IPS-20b (cell line): ENCODE data around the gene UVRAG.

Experiments used
- H3K27ac ChIP-seq: one replicate; pipeline ENCODE4 v1.5.1; 2013; ENCODE audit warnings: low read length
- H3K27me3 ChIP-seq: 2 replicates; pipeline ENCODE4 v1.6.1; 2013; ENCODE audit warnings: mild to moderate bottlenecking, low read length, inconsistent platforms; ENCODE audit not compliant: insufficient read depth
- H3K36me3 ChIP-seq: 2 replicates; pipeline ENCODE4 v1.6.1; 2013; ENCODE audit warnings: low read depth, mild to moderate bottlenecking, inconsistent platforms, low read length, moderate library complexity; ENCODE audit not compliant: insufficient read depth
- H3K4me1 ChIP-seq: 2 replicates; pipeline ENCODE4 v1.6.1; 2013; ENCODE audit warnings: mild to moderate bottlenecking, control low read depth, inconsistent platforms, low read length, moderate library complexity; ENCODE audit not compliant: insufficient read depth
- H3K4me3 ChIP-seq: 2 replicates; pipeline ENCODE4 v1.5.1; 2013; ENCODE audit warnings: mild to moderate bottlenecking, low read length, inconsistent platforms
- H3K9ac ChIP-seq: 2 replicates; pipeline ENCODE4 v1.6.1; 2013; ENCODE audit warnings: low read depth, mild to moderate bottlenecking, inconsistent platforms, low read length, moderate library complexity
- H3K9me3 ChIP-seq: 2 replicates; pipeline ENCODE4 v1.6.1; 2013; ENCODE audit warnings: mild to moderate bottlenecking, low read depth, low read length, inconsistent platforms; ENCODE audit not compliant: insufficient read depth

Gene UVRAG

DNA sequence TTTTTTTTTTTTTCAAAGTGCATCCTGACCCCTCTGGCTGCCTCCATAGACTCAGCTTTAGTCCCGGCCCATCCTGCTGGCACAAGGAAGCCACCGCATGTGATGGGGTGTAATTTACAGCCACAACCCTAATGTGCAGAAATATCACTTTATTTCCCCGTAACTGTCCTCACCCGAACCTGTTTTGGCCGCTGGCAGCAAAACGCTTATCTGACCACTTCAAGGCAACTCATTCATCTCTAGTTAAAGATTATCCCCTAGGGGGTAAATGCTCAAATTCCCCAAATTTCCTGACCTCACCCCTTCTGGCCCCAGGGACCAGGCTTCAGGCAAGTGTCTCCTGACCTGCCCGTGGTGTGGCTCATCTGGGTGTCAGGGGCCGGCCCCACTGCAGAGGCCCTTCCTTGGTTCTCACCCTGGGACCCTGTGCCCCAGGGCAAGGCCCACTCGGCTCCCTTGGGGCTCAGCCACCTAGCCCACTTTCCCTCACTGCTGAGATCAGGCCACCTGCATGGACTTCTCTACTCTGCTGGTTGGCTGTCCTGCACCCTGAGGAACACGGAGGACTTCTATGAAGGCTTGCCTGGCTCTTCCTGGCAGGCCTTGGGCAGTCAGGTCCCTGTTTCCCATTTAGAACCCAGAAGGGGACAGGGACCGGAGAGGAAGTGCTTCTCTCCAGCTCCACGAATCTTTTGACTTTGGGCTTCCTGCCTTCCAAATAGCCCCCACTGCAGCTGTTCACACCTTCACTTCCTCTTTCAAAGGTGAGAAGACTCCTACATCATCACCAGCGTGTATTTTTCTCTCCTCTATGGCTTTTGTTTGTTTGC lies 337.9 kb downstream of the UVRAG start:
- peaks cover 4% of the 10 kb centered on the region; the same call in 1 of the 2 replicates for H3K4me1 ChIP-seq
- H3K4me3 ChIP-seq, result peak overlapping the region; percentile 67; the same call in 1 of the 2 replicates
- H3K27me3 ChIP-seq, result peaks cover 29% of the 10 kb centered on the region
- no peaks in the 10 kb centered on the region for H3K9me3 ChIP-seq
- H3K27ac ChIP-seq, result no peak overlapping the region
- no peaks in the 10 kb centered on the region for H3K36me3 ChIP-seq
- H3K9ac ChIP-seq, result peak overlapping the region; percentile 78; the same call in 1 of the 2 replicates

DNA sequence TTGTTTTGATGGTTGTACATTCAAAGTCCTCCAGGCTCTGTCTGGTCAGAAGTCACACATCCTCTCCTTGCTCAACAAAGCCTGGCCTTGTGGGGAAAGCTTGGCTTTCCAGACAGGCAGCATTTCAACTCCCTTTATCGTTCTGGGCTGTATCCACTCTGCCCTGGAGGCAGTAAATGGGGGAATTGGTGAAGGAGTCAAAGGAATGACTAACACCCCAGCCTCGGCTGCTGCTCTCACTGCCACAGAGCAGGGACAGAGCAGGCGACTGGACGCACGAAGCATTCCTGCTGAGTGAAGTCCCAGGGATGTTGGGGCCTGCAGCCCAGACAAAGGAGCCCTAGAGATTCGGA lies 338.5 kb downstream of the UVRAG start:
- H3K9ac ChIP-seq, result no peak overlapping the region
- peaks cover 29% of the 10 kb centered on the region for H3K27me3 ChIP-seq
- peaks cover 4% of the 10 kb centered on the region; the same call in 1 of the 2 replicates for H3K4me1 ChIP-seq
- no peak overlapping the region for H3K27ac ChIP-seq
- H3K9me3 ChIP-seq, result no peaks in the 10 kb centered on the region
- no peaks in the 10 kb centered on the region for H3K36me3 ChIP-seq
- H3K4me3 ChIP-seq, result no peak overlapping the region

- no peaks in the 10 kb centered on the region for H3K9me3 ChIP-seq
- peaks cover 4% of the 10 kb centered on the region; the same call in 1 of the 2 replicates for H3K4me1 ChIP-seq
- H3K36me3 ChIP-seq, result no peaks in the 10 kb centered on the region
Measured at GRCh38 chr11:76155500-76156227, 340.7 kb downstream of the UVRAG start.

GRCh38 chr11:76156971-76157427 lies 342.0 kb downstream of the UVRAG start:
- Histone ChIP-seq H3K9ac (no peak overlapping the region), H3K9me3 (no peaks in the 10 kb centered on the region), H3K36me3 (no peaks in the 10 kb centered on the region), H3K4me3 (no peak overlapping the region), H3K27me3 (peaks cover 18% of the 10 kb centered on the region), H3K27ac (no peak overlapping the region), H3K4me1 (peaks cover 4% of the 10 kb centered on the region; the same call in 1 of the 2 replicates)

More at GRCh38 chr11:76155500-76156227, 340.7 kb downstream of the UVRAG start:
- Histone ChIP-seq H3K9ac (no peak overlapping the region), H3K27me3 (peaks cover 29% of the 10 kb centered on the region), H3K4me3 (no peak overlapping the region), H3K27ac (no peak overlapping the region)

DNA sequence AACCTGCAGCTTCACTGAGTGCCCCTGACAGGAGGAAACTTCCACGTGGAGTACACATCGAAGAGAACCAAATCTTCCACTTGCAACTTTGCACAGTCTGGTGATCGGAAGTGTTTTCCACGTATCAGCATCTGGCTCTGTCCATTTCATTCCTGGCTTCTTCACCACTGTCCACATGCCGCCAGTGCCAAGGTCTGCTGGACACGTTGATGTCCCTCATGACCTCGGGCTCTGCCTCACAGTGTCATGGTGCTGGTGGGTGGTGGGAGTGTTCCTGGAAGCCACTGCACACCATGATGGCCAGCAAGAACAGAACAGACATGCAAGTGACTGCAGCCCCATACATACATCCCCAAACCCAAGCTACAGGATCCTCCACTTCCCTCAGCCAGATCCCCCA lies 342.9 kb downstream of the UVRAG start:
- no peak overlapping the region for H3K27ac ChIP-seq
- H3K4me3 ChIP-seq, result no peak overlapping the region
- H3K9ac ChIP-seq, result no peak overlapping the region
- peaks cover 4% of the 10 kb centered on the region; the same call in 1 of the 2 replicates for H3K4me1 ChIP-seq
- H3K27me3 ChIP-seq, result peaks cover 11% of the 10 kb centered on the region
- no peaks in the 10 kb centered on the region for H3K36me3 ChIP-seq
- H3K9me3 ChIP-seq, result no peaks in the 10 kb centered on the region

DNA sequence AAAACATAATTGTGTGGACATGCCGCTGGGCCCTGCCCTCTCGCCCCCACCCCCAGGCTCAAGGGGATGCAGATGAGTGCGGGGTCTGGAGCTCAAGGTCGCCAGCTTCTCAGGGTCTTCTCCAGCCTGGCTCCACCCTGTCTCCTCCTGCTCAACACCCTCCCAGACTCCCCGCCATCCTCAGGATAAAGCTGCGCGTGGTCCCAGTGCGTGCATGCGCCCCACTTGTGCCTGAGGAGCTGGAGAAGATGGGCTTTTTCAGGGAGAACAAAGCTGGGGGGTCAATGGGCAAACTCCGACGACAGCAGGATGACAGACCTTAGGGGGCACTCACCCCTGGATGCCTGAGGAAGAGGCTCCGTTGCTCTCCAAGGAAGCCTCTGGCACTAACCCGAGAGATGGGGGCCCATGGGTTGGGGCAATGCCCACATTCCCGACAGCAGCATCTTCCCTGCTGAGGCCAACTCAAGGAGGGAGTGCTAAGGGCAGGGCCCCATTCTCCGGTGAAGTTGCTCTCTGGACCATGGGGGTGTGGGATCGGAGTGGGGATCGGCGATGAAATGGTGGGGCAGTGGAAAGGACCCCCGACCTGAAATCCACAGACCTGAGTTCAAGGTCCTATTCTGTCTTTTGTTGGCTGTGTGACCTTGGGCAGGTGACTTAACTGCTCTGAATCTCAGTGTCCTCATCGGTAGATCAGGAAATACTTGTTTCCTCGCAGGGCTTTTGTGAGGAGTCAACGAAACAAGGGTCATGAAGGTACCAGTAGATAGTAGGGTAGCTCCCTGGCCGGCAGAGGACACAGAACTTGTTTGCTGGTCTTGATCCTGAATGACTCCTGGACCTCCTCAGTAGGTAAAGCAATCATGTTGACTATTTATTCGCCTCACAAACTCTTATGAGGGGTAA lies 343.6 kb downstream of the UVRAG start:
- H3K27ac ChIP-seq, result no peak overlapping the region
- no peaks in the 10 kb centered on the region for H3K36me3 ChIP-seq
- no peaks in the 10 kb centered on the region for H3K4me1 ChIP-seq

DNA sequence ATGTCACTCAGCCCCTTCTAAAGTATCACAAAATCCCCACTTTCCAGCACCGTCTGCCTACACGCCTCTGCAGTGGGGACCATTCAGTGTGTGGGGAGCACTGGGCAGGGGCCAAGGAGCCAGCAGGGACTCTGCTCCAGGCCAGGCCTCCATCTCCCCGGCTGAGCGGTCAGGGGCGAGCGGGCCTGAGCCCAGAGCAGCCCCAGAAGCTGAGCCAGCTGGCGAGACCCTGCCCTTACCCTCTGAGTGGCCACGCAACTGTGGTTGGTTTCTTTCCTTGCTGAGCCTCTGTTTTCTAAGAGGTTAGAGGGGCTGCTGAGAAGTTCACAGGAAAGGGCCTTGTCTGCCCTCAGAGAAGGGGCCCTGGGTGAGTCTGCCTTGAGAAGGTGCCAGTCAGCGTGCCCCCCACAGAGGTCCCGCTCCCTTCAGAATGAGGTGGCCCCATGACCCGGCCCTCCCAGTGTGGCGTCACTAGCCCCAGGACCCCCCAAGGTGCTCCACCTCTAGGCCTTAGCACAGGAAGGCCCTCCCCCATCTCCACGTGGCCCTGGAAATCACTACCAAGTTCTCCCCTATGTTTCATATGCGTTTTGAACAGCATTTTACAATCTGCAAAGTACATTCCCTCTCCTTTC lies 344.4 kb downstream of the UVRAG start:
- Histone ChIP-seq H3K9ac (no peak overlapping the region), H3K4me3 (no peak overlapping the region), H3K36me3 (no peaks in the 10 kb centered on the region), H3K9me3 (no peaks in the 10 kb centered on the region), H3K27ac (no peak overlapping the region), H3K4me1 (no peaks in the 10 kb centered on the region), H3K27me3 (0 out of 2 replicates have a peak, but pooled peaks cover 3% of the 10 kb centered on the region)

More for the DNA sequence above, 343.6 kb downstream of the UVRAG start:
- H3K9me3 ChIP-seq, result no peaks in the 10 kb centered on the region
- no peak overlapping the region for H3K9ac ChIP-seq
- H3K4me3 ChIP-seq, result no peak overlapping the region
- 0 out of 2 replicates have a peak, but pooled peaks cover 4% of the 10 kb centered on the region for H3K27me3 ChIP-seq

- Histone ChIP-seq H3K27ac (no peak overlapping the region), H3K9me3 (no peaks in the 10 kb centered on the region), H3K4me3 (no peak overlapping the region), H3K9ac (no peak overlapping the region), H3K36me3 (no peaks in the 10 kb centered on the region), H3K4me1 (no peaks in the 10 kb centered on the region), H3K27me3 (no peaks in the 10 kb centered on the region; the same call in 1 of the 2 replicates)
Measured at GRCh38 chr11:76159983-76160661, 345.1 kb downstream of the UVRAG start.

DNA sequence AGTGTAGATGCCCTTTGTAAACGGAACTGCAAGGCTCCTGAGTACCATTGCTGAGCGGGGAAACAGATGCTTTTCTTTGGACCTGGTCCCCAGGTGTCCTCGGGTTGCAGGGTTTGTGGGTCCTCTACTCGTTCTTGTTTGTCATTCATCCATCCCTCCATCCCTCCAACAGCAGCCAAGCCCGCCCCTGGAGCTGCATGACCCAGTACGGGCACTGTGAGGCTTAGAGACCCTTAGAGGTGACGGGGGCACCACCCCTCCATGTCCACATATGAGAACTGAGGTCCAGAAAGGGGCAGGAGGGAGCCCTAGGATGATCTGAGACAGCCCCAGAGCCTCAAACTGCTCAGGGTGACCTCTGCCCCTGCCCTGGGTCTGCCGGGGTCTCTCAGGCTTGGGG lies 345.8 kb downstream of the UVRAG start:
- no peaks in the 10 kb centered on the region for H3K4me1 ChIP-seq
- H3K27me3 ChIP-seq, result peaks cover 6% of the 10 kb centered on the region
- no peaks in the 10 kb centered on the region for H3K36me3 ChIP-seq
- no peak overlapping the region for H3K9ac ChIP-seq
- no peak overlapping the region for H3K4me3 ChIP-seq
- no peaks in the 10 kb centered on the region for H3K9me3 ChIP-seq
- H3K27ac ChIP-seq, result no peak overlapping the region

- no peaks in the 10 kb centered on the region for H3K4me1 ChIP-seq
- H3K9me3 ChIP-seq, result no peaks in the 10 kb centered on the region
- H3K9ac ChIP-seq, result no peak overlapping the region
- H3K27ac ChIP-seq, result no peak overlapping the region
- H3K4me3 ChIP-seq, result no peak overlapping the region
- no peaks in the 10 kb centered on the region for H3K36me3 ChIP-seq
- peaks cover 12% of the 10 kb centered on the region for H3K27me3 ChIP-seq
Measured at GRCh38 chr11:76161261-76161961, 346.4 kb downstream of the UVRAG start.
